Panc1 (cell line): ENCODE data around the gene ENOX1.

Experiments
- POLR2AphosphoS5 ChIP-seq: IDR thresholded peaks from 2 replicates; pipeline ENCODE4 v1.6.1; 2012; ENCODE audit warnings: mild to moderate bottlenecking, low read depth, low read length, moderate library complexity
- SIN3A ChIP-seq: IDR thresholded peaks from 2 replicates; pipeline ENCODE4 v1.6.1; 2012; ENCODE audit warnings: low read depth, mild to moderate bottlenecking, low read length, moderate library complexity, borderline replicate concordance; ENCODE audit not compliant: insufficient read depth
- TF ChIP-seq, protein P1 (sequence below): fragments of 450-650 bp; IDR thresholded peaks from 2 replicates; pipeline ENCODE4 v1.5.1; 2017; ENCODE audit warnings: mild to moderate bottlenecking

DNA sequence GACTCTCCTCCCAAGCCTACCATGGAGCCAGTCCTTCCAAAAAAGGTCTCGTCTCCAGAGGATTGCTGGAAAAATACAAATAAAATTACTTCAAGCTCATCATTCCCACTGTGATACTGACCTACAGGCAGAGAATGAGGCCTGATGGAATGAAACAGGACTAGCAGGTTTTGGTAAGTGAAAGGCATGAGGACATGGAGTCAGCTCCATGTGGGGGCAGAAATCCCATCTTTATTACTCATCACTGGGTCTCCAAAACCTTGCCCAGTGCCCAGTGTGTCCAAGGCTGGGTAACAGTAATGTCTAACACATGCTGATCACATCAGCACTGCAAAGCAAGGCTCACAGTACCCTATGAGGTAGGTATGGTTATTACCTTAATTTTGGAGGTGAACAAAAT, 528.0 kb downstream of the ENOX1 start:
- TF ChIP-seq, protein P1, sequence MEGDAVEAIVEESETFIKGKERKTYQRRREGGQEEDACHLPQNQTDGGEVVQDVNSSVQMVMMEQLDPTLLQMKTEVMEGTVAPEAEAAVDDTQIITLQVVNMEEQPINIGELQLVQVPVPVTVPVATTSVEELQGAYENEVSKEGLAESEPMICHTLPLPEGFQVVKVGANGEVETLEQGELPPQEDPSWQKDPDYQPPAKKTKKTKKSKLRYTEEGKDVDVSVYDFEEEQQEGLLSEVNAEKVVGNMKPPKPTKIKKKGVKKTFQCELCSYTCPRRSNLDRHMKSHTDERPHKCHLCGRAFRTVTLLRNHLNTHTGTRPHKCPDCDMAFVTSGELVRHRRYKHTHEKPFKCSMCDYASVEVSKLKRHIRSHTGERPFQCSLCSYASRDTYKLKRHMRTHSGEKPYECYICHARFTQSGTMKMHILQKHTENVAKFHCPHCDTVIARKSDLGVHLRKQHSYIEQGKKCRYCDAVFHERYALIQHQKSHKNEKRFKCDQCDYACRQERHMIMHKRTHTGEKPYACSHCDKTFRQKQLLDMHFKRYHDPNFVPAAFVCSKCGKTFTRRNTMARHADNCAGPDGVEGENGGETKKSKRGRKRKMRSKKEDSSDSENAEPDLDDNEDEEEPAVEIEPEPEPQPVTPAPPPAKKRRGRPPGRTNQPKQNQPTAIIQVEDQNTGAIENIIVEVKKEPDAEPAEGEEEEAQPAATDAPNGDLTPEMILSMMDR = no peak
- TF ChIP-seq POLR2AphosphoS5 = no peak
- no peak for TF ChIP-seq SIN3A
